Sigmoid colon (tissue), 7 donors: ENCODE data around the gene GALR3. TPM values are rescaled to one million over a fixed set of nuclear protein-coding genes. Genes with fewer than 3 reads are reported as not detected.

Source experiments
- DNase-seq: peaks from one replicate; pipeline ENCODE4 v3.0.0-alpha.2; 2019
- H3K27ac ChIP-seq, 4 donors: fragments of 200-600 bp; sonication (generic); one replicate each; pipeline ENCODE4 v1.5.1; 2016 to 2019; ENCODE audit warnings: mild to moderate bottlenecking in 1 of 4
- H3K27me3 ChIP-seq, 3 donors: fragments of 200-600 bp; sonication (generic); one replicate each; pipeline ENCODE4 v1.5.1; 2019; ENCODE audit warnings: mild to moderate bottlenecking in 1 of 3
- H3K36me3 ChIP-seq, 4 donors: fragments of 200-600 bp; sonication (generic); one replicate each; pipeline ENCODE4 v1.5.1; 2016 to 2019
- H3K4me1 ChIP-seq, 4 donors: fragments of 200-600 bp; sonication (generic); one replicate each; pipeline ENCODE4 v1.5.1; 2017 to 2019
- H3K4me3 ChIP-seq, 4 donors: fragments of 200-600 bp; sonication (generic); one replicate each; pipeline ENCODE4 v1.5.1; 2017 to 2019; ENCODE audit warnings: mild to moderate bottlenecking in 2 of 4, moderate library complexity in 1 of 4
- H3K9me3 ChIP-seq, 4 donors: fragments of 200-600 bp in 3 of 4; sonication (generic) in 3 of 4; one replicate each; pipeline versions ENCODE4 v1.5.1 to v1.6.1; 2013 to 2019
- EP300 ChIP-seq, 4 donors: sonication (generic); formaldehyde crosslinking; IDR thresholded peaks; one replicate each; pipeline ENCODE4 v1.6.1; 2017; ENCODE audit warnings: antibody characterized with exemption in 4 of 4
- POLR2A ChIP-seq, 2 donors: fragments of 450-650 bp; IDR thresholded peaks; one replicate each; pipeline ENCODE4 v1.6.1; 2016; ENCODE audit warnings: antibody characterized with exemption in 2 of 2, mild to moderate bottlenecking in 2 of 2, moderate library complexity in 2 of 2
- POLR2AphosphoS5 ChIP-seq, 4 donors: sonication (generic); formaldehyde crosslinking; IDR thresholded peaks; one replicate each; pipeline ENCODE4 v1.6.1; 2017; ENCODE audit warnings: antibody characterized with exemption in 4 of 4
- WGBS, 2 donors: extraction: QIAGEN DNeasy Blood & Tissue Kit; methylation state at CpG; one replicate each; pipeline ENCODE4 v1.1.7; 2013; 5-methylcytosine and 5-hydroxymethylcytosine counted together
- intact Hi-C: fragments of 100-400 bp; cut with DNase I; formaldehyde crosslinking; loops from one replicate; pipeline ENCODE4 v1.15.1; 2023
- polyA plus RNA-seq, 3 donors: library from polyadenylated mRNA; stranded (reverse); fragments of 200-250 nt; gene quantifications; one replicate each; pipeline ENCODE4 v1.2.3, GENCODE V29; 2013
- total RNA-seq, 4 donors: library from RNA; depleted of rRNA; stranded (reverse); fragments of >200 nt; gene quantifications; one replicate each; pipeline ENCODE4 v1.1.0, GENCODE V29; 2016
- TF ChIP-seq, protein P1 (sequence below), 4 experiments: fragments of 450-650 bp in 3 of 4; fragments of 200-600 bp in 1 of 4; IDR thresholded peaks; one replicate each; pipeline ENCODE4 v1.5.1; 2016 to 2019; ENCODE audit warnings: antibody characterized with exemption in 4 of 4, mild to moderate bottlenecking in 3 of 4, moderate library complexity in 2 of 4
- donor health status: healthy with polysubstance abuse.
- donor health status: Bipolar disorder and iron deficiency.
- donor health status: healthy.

Gene GALR3
- total and polyA plus RNA-seq, 7 donors = not detected

DNA sequence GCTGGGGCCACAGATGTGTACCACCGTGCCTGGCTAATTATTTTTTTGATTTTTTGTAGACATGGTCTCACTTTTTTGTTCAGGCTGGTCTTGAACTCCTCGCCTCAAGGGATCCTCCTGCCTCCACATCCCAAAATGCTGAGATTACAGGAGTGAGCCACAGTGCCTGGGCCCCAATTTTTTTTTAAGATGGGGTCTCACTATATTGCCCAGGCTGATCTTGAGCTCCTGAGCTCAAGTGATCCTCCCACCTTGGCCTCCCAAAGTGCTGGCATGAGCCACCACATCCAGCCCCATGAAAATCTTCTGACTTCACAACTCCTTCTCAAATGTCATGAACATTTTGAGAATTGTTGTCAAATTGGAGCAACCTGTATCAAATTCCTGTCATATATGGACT is 23.3 kb downstream of the GALR3 start:
- no peak for DNase-seq
- H3K27me3 ChIP-seq = no peaks in the 10 kb centered on the region
- 95 to 96% methylated on average over 2 of the region's 2 CpGs for WGBS, 2 donors
- intact Hi-C loops = loop anchor here (10.0 kb wide), 1 partner anchor 338 kb away; the partner anchor contains the start of gene PLA2G6
- H3K9me3 ChIP-seq = no peaks in the 10 kb centered on the region
- H3K4me1 ChIP-seq = peaks cover 0 to 41% (median 36%) of the 10 kb centered on the region in 4 donors
- TF ChIP-seq, protein P1, sequence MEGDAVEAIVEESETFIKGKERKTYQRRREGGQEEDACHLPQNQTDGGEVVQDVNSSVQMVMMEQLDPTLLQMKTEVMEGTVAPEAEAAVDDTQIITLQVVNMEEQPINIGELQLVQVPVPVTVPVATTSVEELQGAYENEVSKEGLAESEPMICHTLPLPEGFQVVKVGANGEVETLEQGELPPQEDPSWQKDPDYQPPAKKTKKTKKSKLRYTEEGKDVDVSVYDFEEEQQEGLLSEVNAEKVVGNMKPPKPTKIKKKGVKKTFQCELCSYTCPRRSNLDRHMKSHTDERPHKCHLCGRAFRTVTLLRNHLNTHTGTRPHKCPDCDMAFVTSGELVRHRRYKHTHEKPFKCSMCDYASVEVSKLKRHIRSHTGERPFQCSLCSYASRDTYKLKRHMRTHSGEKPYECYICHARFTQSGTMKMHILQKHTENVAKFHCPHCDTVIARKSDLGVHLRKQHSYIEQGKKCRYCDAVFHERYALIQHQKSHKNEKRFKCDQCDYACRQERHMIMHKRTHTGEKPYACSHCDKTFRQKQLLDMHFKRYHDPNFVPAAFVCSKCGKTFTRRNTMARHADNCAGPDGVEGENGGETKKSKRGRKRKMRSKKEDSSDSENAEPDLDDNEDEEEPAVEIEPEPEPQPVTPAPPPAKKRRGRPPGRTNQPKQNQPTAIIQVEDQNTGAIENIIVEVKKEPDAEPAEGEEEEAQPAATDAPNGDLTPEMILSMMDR (IDR thresholded peaks at IDR 0.05) = no peak
- TF ChIP-seq EP300 (IDR thresholded peaks at IDR 0.05) = no peak
- TF ChIP-seq POLR2A (IDR thresholded peaks at IDR 0.05) = no peak
- TF ChIP-seq POLR2AphosphoS5 (IDR thresholded peaks at IDR 0.05) = no peak
- H3K27ac ChIP-seq = no peak overlapping the region
- H3K4me3 ChIP-seq = no peak overlapping the region
- peaks cover 0 to 4% (median 2%) of the 10 kb centered on the region in 4 donors for H3K36me3 ChIP-seq

DNA sequence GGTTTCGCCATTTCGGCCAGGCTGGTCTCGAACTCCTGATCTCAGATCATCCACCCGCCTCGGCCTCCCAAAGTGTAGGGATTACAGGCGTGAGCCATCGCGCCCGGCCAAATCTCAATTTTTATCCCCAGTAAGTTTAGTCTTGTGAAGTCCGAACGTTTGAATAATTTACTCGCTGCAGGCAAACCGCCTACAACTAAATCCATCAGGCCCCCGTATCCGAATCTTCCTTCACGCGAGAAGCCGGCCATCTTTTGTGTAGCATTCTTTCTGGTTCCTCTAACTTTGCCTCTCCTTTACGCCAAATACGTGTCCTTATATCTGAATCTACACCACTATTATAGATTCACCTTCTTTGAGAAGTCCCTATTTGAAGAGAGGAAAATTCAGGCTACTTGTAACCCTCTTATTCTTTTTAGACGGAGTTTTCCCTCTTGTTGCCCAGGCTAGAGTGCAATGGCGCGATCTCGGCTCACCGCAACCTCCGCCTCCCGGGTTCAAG is 25.5 kb downstream of the GALR3 start:
- intact Hi-C loops = loop anchor here (10.0 kb wide), 1 partner anchor 336 kb away; the partner anchor contains the start of gene PLA2G6
- WGBS, 2 donors = 24 to 52% methylated on average over 27 of the region's 27 CpGs
- peaks cover 0 to 23% (median 18%) of the 10 kb centered on the region in 4 donors for H3K36me3 ChIP-seq
- no peak for DNase-seq
- peaks cover 0 to 30% (median 23%) of the 10 kb centered on the region in 4 donors for H3K4me1 ChIP-seq
- peak overlapping the region; percentile 56 to 92 (median 76) for H3K4me3 ChIP-seq
- no peaks in the 10 kb centered on the region for H3K27me3 ChIP-seq
- peak overlapping the region; percentile 85 to 90 (median 89) for H3K27ac ChIP-seq
- TF ChIP-seq POLR2A (IDR thresholded peaks at IDR 0.05) = no peak
- TF ChIP-seq EP300 (IDR thresholded peaks at IDR 0.05) = no peak
- TF ChIP-seq POLR2AphosphoS5 (IDR thresholded peaks at IDR 0.05) = no peak
- TF ChIP-seq, protein P1 (IDR thresholded peaks at IDR 0.05) = no peak
- no peaks in the 10 kb centered on the region for H3K9me3 ChIP-seq

DNA sequence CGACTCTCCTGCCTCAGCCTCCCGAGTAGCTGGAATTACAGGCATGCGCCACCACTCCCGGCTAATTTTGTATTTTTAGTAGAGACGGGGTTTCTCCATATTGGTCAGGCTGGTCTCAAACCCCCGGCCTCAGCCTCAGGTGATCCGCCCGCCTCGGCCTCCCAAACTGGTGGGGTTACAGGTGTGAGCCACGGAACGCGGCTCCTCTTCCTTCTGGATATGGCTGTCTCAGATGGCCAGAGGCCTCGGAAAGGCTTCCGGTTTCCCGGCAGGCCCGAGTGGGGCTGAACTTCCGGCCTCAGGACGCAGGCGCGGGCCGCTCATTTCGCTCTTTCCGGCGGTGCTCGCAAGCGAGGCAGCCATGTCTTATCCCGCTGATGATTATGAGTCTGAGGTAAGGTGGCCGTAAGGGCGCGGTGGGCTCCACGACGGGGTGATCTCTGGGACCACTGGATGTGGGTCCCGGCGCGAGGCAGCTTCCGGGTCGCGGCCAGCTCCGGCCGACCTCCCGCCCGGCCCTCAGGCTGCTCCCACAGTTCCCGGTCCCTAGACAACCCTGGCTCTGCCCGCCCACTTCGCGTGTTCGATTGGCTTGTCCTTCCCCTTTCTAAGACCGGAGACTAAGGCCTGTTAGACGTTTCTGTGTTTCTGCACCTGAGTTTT is 26.0 kb downstream of the GALR3 start, which contains the start of gene EIF3L:
EIF3L (plus strand) TSS at position 331 of the 663 bp plus-strand sequence; CDS start at position 362, 31 bp downstream.
- Histone ChIP-seq H3K27me3 (no peaks in the 10 kb centered on the region), H3K27ac (peak within 1 kb of the TSS; percentile 85 to 90 (median 89)), H3K4me1 (peaks cover 0 to 35% (median 25%) of the 10 kb centered on the region in 4 donors), H3K4me3 (peak within 1 kb of the TSS; percentile 56 to 92 (median 76)), H3K9me3 (no peaks in the 10 kb centered on the region), H3K36me3 (peaks cover 0 to 27% (median 18%) of the 10 kb centered on the region in 4 donors)
- peak; percentile 95 for DNase-seq
- TF ChIP-seq EP300 (IDR thresholded peaks at IDR 0.05) (peak in 1 of 4 donors; percentile 11), POLR2AphosphoS5 (IDR thresholded peaks at IDR 0.05) (peak; percentile 94 to 98 (median 96)), POLR2A (IDR thresholded peaks at IDR 0.05) (peak; percentile 83 to 91)
- TF ChIP-seq, protein P1 (IDR thresholded peaks at IDR 0.05) = no peak
- intact Hi-C loops = loop anchor here (10.0 kb wide), 1 partner anchor 336 kb away; the partner anchor contains the start of gene PLA2G6
- WGBS, 2 donors = 1% methylated on average over 49 of the region's 49 CpGs

DNA sequence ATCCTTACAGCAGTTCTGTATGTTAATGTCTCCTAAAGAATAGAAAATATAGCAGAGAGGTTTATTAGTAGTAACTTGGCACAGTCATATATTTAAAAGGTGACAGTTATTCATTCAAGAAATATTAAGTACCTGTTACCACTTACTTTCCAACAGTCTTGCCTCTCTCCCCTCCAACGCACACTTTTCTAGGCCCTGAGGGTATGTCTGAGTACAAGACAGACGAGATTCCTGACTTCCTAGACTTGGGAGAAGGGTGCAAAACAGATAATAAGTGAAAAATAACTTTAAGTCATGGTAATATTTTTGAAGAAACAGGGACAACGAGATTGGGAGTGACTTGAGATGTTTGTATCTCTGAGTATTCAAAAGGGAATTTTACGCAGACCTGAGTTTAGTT is 27.6 kb downstream of the GALR3 start:
- no peak for TF ChIP-seq POLR2AphosphoS5 (IDR thresholded peaks at IDR 0.05)
- TF ChIP-seq EP300 (IDR thresholded peaks at IDR 0.05) = no peak
- TF ChIP-seq POLR2A (IDR thresholded peaks at IDR 0.05) = no peak
- TF ChIP-seq, protein P1 (IDR thresholded peaks at IDR 0.05) = no peak
- Histone ChIP-seq H3K27ac (no peak overlapping the region), H3K4me3 (no peak overlapping the region), H3K9me3 (no peaks in the 10 kb centered on the region), H3K36me3 (peaks cover 0 to 39% (median 26%) of the 10 kb centered on the region in 4 donors), H3K4me1 (peaks cover 0 to 48% (median 38%) of the 10 kb centered on the region in 4 donors), H3K27me3 (no peaks in the 10 kb centered on the region)
- intact Hi-C loops = no loop called here
- 82 to 93% methylated on average over 4 of the region's 4 CpGs for WGBS, 2 donors
- no peak for DNase-seq
